Activated T-cell treated with anti-CD3 and anti-CD28 coated beads for 4 hours (primary cell): Measurements from ENCODE around the gene FCN3.

ENCODE experiments used
- DNase-seq: peaks from one replicate; pipeline ENCODE4 v3.0.0-alpha.2; 2020

Gene FCN3

GRCh38 chr1:27377760-27378495 is 3.3 kb upstream of the FCN3 start:
- no peak for DNase-seq

DNA sequence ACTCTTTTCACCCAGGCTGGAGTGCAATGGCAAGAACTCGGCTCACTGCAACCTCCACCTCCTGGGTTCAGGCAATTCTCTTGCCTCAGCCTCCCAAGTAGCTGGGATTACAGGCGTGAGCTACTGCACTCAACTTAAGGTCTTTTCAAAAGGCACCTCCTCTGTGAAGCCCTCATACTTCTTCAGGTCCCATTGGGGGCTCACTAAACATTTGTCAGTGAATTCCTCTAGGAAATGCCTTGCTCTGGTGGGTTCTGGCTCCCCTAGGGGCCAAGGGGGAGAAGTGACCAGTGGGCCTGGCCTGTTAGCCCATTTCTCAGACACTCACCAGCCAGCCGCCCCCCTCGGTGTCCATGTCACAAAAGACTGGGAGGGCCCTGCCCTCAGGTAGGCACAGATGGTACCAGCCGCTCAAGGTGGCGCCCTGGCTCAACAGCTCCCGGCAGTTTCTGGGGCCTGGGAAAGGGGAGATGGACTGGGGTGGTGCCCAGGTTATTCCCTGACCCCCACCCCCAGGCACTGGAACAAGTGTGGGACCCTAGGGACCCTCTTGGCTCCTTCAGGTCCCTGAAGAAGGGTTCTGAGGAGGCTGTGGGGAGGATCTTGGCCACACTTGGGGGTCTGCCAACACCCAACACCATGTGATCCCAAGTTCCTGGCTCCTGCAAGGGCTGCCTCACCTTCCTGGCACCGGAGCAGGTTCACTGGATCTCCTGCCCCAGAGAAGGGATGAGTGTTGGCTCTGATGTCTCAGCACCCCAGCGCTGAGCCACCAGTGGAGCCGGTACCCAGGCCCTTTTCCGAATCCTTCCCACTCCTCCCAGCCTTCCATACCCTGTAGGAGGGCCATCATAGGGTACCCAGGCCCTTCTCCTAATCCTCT is 1.6 kb downstream of the FCN3 start:
- no peak for DNase-seq

DNA sequence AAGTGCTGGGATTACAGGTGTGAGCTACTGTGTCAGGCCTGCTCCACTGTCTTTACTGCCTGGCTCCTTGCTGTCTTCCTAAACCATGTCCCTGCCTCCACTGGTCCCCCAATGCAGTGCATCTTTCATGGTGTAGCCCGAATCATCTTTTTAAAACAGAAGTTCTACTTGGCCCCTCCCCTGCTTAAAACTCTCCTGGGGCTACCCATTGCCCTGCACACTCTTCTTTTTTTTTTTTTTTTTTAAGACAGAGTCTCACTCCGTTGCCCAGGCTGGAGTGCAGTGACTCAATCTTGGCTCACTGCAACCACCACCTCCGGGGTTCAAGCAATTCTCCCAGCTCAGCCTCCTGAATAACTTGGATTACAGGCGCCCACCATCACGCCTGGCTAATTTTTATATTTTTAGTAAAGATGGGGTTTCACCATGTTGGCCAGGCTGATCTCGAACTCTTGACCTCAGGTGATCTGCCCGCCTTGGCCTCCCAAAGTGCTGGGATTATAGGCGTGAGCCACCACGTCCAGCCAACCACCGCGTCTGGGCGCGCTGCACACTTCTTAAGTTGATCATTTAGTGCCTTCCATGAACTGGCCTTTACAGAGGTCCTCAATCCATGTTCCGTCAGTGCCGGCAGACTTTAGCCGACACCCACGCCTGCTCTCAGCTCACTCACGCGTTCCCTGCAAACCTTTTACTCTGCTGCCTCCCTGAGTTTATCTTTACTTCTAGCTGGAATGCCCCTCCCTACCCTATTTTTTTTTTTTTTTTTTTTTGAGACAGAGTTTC is 2.4 kb downstream of the FCN3 start:
- DNase-seq, result no peak

DNA sequence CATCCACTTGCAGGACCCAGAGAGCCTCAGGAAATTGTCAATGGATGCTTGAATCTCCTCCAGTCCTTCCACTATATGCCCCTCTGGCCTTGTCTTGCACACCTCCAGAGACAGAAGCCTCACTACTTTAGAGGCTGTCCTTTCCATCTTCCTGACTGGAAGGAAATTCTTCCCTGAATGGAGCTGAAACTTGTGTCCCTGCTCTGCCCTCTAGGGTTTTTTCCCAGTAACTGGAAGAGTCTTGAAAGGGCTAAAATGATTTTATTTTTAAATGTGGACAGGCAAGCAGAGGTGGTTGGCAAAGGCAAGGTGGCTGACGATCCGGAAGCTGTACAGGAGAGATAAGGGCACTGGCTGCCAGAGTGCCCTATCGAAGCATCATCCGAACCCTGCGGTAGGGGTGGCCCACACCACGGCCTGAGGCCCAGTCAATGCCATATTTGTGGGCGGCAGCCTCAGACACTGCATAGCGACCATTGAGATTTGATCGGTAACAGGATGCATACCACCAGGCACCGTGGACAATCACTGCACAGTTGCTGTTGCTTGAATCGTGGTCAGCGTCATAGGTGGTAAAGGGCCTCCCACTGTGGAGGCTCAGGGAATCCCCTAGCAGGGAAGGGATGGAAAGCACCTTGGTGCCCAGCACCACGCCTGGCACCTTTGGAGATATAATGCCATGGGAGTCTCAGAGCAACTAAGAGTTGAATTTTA is 5.6 kb downstream of the FCN3 start:
- DNase-seq, result no peak

DNA sequence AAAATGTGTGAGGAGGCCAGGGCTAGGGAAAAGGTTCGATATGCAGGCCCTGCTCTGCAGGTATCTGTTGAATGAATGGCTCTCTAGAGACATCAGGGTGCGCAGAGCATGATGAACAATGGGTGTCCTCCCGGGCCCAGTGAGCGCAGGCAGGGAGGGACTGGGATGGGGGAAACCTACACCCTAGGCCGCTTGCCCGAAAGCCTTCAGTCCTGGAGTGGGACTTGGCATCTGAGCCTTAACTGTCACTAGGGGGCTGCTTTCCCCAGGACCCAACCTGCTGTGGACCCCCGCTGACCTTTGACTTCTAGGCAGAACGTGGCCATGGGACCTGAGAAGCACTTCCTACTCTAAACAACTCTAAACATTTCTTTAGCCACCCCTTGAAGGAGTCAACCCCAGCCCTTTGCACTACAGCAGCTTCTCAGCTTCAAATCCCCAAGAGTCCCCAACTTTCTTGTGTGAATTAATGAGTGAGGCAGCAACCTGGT is 7.4 kb downstream of the FCN3 start:
- DNase-seq, result no peak

DNA sequence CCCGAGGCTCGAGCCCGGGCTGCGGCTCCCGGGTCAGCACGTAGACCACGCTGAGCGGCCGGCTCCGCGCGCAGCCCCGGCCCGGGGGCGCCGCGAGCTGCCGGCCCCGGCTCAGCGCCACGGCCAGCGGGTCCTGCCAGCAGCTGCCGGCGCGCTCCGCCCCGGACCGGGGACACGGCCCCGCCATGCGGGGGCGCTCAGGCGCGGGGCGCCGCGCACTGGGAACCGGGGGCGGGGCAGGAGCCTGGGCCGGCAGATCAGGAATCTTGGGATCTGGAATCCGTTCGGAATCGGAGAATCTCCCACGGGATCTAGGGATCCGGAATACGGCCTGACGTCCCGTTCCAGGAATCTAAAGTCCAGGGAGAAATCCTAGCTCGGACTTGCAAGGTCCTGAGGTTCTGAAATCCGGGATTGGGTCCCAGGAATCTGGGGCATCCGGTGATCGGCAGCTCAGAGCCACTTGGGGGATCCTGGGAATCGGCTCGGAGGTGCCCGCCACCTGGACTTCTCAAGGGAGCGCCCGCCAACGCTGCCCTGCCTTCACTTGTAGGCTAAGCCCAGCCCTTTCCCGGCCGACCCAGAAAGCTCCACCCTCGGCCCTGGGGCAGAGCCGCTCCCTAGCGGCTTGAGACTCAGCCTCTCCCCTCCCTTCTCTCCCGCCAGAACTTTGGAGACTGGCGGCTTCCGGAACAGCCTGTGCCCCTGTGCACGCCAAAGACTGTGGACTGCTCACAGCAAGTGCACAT is 8.0 kb downstream of the FCN3 start, which contains the start of gene MAP3K6:
Gene MAP3K6 (minus strand): TSS at position 551 of the 749 bp plus-strand sequence. CDS start 364 bp downstream, at position 187.
- DNase-seq, result no peak

GRCh38 chr1:27366113-27366410 is 8.6 kb downstream of the FCN3 start:
- peak; percentile 39 for DNase-seq

GRCh38 chr1:27365372-27366112 is 9.1 kb downstream of the FCN3 start:
- DNase-seq, result peak; percentile 76

DNA sequence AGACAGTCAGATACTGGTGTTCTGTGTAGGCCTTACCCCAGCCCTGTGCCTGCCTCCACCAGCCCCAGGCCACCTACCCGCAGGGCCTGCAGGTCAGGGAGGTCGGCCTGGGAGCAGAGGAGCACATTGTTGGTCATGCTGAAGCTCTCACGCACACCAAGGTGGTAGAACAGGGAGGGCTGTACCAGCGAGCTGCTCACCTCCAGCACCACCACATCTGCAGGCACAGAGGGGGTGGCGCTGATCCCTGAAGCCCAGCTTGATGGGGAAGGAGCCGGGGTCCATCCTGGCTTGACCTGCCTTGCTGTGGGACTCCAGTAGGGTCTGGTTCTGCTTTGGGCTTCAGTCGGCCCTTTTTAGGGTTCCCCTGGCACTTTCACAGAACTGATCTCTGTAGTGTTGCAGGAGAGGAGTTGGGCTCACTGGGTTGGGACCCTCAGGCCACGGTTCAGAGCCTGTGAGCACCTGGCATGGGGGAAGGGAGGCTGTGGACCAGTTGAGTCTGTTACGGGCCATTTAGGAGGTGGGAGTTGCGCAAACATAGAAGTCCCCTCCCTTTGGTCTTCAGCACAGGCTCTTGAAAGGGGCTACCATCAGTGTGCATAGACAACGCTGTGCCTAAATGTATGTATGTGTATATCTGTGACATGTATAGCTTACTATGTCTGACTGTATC is 9.8 kb downstream of the FCN3 start:
- no peak for DNase-seq

DNA sequence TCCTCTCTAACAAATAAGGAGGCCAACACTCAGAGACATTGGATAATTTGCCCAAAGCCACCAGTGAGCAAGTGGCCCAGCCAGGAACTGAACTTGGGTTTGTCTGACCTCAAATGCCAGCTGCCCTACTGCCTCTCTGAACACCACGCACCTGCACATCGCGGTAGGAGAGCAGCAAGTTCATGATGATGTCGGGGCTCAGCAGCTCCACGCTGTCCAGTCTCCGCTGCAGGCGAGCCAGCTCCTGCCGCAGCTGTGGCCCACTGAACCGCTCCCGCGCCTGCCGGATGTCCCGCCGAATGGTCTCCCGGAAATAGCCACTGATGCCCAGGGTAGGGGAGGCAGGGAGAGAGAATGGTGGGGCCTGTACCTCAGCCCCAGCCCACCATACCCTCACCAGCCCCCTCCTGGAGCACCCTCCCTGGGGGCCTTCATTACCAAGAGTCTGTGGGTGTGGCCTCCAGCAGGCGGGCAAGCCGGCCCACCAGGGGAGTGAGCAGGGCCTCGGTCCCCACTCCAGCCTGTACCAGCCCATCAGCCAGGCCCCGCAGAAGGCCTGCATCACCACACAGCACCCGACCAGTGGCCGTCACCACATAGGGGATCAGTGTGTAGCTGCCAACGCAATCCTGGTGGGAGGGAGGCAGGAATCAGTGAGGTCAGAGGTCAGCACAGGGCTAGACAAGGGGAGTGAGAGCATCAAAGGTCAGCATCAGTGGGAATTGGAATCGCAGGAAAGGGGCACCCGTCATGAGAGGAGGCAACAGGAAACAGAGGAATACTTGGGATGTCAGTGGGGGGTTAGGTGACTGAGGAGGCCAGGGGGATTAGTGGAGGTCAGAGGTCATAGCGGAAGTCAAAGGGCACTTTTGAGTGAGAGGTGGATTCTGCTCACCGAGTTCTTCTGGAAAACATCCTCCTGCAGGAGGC is 10.6 kb downstream of the FCN3 start:
- no peak for DNase-seq

GRCh38 chr1:27361553-27361952 is 13.1 kb downstream of the FCN3 start:
- no peak for DNase-seq

GRCh38 chr1:27361044-27361402 is 13.6 kb downstream of the FCN3 start:
- no peak for DNase-seq

GRCh38 chr1:27360159-27361043 is 14.2 kb downstream of the FCN3 start:
- DNase-seq, result no peak

DNA sequence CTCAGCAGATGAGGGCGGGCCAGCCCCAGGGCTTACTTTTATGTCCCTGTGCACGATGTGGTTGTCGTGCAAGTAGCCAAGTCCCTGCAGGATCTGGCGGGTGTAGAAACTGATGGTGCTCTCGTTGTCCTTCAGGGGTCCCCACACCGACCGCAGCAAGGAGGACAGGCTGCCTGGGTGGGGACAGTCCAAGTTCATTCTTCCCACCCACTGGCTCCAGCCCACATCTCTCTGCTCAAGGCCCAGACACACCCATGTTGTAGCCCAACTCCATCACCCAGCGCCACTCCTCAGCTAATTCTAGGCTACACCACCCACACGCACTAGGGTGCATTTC is 14.8 kb downstream of the FCN3 start:
- no peak for DNase-seq

DNA sequence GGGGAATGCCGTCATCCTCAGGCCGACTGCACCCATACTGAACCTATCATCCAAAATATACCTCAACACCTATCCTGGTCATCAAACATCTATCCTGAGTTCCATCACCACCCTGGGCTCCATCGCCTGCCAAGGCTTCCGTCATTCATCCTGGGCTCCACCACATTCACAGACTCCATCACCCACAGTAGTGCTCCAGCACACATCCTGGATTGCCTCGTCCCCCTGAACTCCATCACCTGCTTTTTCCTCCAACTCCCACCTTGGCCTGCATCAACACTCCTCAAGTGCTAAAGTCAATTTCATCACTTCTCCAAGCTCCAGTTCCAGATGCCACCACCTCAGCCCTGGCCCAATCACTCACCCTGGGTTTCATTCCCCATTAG is 15.7 kb downstream of the FCN3 start:
- no peak for DNase-seq

DNA sequence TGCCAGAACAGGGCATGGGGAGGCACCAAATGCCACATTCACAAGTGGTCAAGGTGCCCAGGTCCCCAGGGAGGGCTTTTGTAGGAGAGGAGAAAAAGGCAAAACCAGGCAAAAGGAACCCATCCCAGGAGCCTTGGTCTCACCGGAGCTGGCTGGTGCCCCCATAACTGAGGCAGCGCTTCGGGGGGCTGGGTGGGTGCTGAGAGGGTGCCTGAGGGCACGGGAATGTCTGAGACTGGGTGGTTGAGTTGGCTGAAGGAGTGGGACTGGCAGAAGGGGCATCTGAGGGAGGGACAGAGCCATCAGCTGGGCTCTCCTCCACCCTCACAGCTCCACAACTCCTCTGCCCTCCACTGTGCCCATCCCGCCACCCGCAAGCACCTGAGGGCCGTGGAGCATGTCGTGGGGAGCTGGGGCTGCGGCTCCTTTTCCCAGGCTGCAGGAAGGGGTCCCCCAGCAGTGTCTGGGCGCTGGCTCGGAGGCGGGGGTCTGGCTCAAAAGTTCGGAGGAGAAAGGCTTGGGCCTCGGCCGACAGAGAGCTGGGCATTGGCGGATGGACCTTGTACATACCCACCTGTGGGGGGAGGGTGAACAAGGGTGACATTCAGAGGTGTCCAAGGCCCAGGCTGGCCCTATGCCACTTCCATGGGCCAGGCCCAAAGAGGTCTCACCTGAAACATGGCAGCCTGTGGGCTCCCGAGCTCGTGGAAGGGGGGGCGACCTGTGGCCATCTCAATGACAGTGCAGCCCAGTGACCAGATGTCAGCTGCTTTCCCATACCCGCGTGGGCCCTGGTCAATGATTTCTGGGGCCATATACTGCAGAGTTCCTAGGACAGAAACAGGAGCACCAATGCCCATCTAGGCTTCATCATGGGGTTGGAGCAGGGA is 16.3 kb downstream of the FCN3 start:
- no peak for DNase-seq

DNA sequence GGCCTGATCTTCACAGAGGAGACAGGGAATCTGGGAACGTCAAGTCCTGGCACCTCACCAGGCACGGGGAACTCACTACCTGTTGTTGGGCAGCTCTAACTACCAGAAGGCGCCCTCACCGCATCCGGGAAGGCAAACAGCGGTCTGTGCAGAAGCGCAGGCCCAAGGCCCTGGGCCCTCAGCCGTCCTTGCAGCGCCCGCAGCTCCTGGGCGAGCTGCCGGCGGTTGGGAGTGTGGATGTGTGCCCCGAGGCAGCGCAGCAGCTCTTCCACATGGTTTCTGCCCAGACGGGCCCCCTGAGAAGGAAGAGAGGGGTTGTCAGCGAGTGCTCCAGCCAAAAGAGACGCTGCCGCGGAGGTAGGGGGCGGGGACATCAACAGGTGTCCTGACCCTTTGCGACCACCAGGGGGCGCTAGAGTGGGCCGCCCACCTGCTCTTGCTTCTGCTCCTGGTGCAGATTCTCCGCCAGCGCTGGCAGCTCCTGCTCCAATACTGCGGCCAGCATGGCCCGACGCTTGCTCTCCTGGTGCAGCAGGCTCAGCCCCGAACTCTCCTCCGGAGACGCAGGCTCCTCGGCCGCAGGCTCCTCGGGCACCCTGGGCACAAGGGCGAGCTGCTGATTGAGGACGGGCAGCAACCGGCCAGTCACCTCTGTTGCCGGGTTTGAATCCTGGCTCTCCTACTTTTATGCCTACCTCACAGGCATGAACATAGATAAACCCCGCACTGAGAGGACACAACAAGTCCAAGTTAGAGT is 17.2 kb downstream of the FCN3 start:
- peak; percentile 75 for DNase-seq
